A673 (cell line): ENCODE results near the gene ZNF746. TPM values are rescaled to one million over a fixed set of nuclear protein-coding genes. Genes with fewer than 3 reads are reported as not detected.

Experiments used
- BruUV-seq: library from RNA; stranded (reverse); fragments of 400-500 nt; replicated peaks from 2 replicates; lab custom pipeline; 2021; lab: Mats Ljungman, UMichigan
- CTCF ChIA-PET: fragments of 300-600 bp; sonication (Branson Sonifier 250); formaldehyde crosslinking; loops from one replicate; lab custom pipeline; 2022; ENCODE audit warnings: antibody characterized with exemption; lab: Charles Lee
- POLR2A ChIA-PET: fragments of 300-600 bp; sonication (Branson Sonifier 250); formaldehyde crosslinking; loops from one replicate; lab custom pipeline; 2022; ENCODE audit warnings: antibody characterized with exemption; ENCODE audit not compliant: low non-redundant PET; lab: Charles Lee
- DNase-seq: peaks from one replicate; pipeline ENCODE4 v3.0.0-alpha.2; 2015; ENCODE audit warnings: low spot score
- H3K27ac ChIP-seq: fragments of 200-600 bp; sonication (generic); 2 replicates; pipeline ENCODE4 v1.5.1; 2016; ENCODE audit warnings: mixed run types, low read depth, mild to moderate bottlenecking, mixed read lengths, antibody characterized with exemption, low read length; ENCODE audit not compliant: poor library complexity, severe bottlenecking
- H3K27me3 ChIP-seq: fragments of 200-600 bp; sonication (generic); replicated peaks from 2 replicates; pipeline ENCODE4 v1.6.1; 2017; ENCODE audit warnings: mixed run types, low read depth, mild to moderate bottlenecking, mixed read lengths, antibody characterized with exemption, low read length; ENCODE audit not compliant: insufficient read depth, poor library complexity
- H3K36me3 ChIP-seq: fragments of 200-600 bp; sonication (generic); 2 replicates; pipeline ENCODE4 v1.6.1; 2016; ENCODE audit warnings: mixed run types, mild to moderate bottlenecking, mixed read lengths, antibody characterized with exemption, low read length; ENCODE audit not compliant: insufficient read depth, poor library complexity, severe bottlenecking
- H3K4me1 ChIP-seq: fragments of 200-600 bp; sonication (generic); 2 replicates; pipeline ENCODE4 v1.6.1; 2017; ENCODE audit warnings: mixed run types, mild to moderate bottlenecking, mixed read lengths, antibody characterized with exemption, low read length; ENCODE audit not compliant: insufficient read depth, poor library complexity, severe bottlenecking
- H3K4me3 ChIP-seq: fragments of 200-600 bp; sonication (generic); 2 replicates; pipeline ENCODE4 v1.5.1; 2016; ENCODE audit warnings: low read depth, mixed run types, mild to moderate bottlenecking, mixed read lengths, low read length; ENCODE audit not compliant: poor library complexity, severe bottlenecking
- H3K9me3 ChIP-seq: fragments of 200-600 bp; sonication (generic); 2 replicates; pipeline ENCODE4 v1.6.1; 2016; ENCODE audit warnings: mixed run types, low read depth, mild to moderate bottlenecking, mixed read lengths, antibody characterized with exemption, low read length; ENCODE audit not compliant: poor library complexity, severe bottlenecking
- EZH2 ChIP-seq: fragments of 200-600 bp; sonication (generic); IDR thresholded peaks from 2 replicates; pipeline ENCODE4 v1.6.1; 2017; ENCODE audit warnings: borderline replicate concordance, low read depth, mild to moderate bottlenecking, mixed read lengths, antibody characterized with exemption, low read length; ENCODE audit not compliant: poor library complexity, severe bottlenecking
- intact Hi-C: fragments of 100-400 bp; cut with micrococcal nuclease; formaldehyde crosslinking; loops from one replicate; pipeline ENCODE4 v1.10.0; 2022; ENCODE audit not compliant: unreplicated experiment
- total RNA-seq: library from RNA; stranded (reverse); gene quantifications from 2 replicates; pipeline ENCODE4 v1.2.3, GENCODE V29; 2021
- TF ChIP-seq, protein P1 (sequence below): fragments of 300-800, 200-600 bp; sonication (generic); conservative IDR thresholded peaks from 2 replicates; pipeline ENCODE4 v1.5.1; 2017; ENCODE audit warnings: low read depth, mild to moderate bottlenecking, antibody characterized with exemption, low read length, moderate library complexity, mixed read lengths

Gene ZNF746
- total RNA-seq, 1 experiment from 2014 or later = 22.5 TPM

DNA sequence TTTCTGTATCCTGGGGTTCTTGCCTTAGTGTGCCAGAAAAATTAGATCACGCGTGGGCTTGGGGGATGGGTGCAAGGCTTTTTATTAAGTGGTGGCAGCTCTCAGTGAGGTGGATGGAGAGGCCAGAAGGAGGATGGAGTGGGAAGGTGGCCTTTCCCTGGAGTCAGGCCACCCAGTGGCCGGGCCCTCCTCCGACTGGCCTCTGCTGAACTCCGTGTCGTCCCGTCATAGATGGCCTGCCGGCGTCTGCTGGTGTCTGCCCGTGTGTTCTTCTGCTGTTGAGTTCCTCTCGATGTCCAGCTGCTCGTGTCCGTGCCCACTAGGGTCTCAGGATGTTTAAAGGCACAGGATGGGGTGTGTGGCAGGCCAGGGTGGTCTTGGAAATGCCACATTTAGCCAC, 4.0 kb upstream of the ZNF746 start:
- no peaks in the 10 kb centered on the region for H3K36me3 ChIP-seq
- H3K27me3 ChIP-seq = peaks cover 24% of the 10 kb centered on the region
- no peak overlapping the region for H3K4me3 ChIP-seq
- intact Hi-C loops = no loop called here
- DNase-seq = no peak
- no peak overlapping the region for H3K27ac ChIP-seq
- TF ChIP-seq, protein P1, sequence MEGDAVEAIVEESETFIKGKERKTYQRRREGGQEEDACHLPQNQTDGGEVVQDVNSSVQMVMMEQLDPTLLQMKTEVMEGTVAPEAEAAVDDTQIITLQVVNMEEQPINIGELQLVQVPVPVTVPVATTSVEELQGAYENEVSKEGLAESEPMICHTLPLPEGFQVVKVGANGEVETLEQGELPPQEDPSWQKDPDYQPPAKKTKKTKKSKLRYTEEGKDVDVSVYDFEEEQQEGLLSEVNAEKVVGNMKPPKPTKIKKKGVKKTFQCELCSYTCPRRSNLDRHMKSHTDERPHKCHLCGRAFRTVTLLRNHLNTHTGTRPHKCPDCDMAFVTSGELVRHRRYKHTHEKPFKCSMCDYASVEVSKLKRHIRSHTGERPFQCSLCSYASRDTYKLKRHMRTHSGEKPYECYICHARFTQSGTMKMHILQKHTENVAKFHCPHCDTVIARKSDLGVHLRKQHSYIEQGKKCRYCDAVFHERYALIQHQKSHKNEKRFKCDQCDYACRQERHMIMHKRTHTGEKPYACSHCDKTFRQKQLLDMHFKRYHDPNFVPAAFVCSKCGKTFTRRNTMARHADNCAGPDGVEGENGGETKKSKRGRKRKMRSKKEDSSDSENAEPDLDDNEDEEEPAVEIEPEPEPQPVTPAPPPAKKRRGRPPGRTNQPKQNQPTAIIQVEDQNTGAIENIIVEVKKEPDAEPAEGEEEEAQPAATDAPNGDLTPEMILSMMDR = no peak
- no peak for TF ChIP-seq EZH2
- CTCF ChIA-PET = no interaction called here
- no peaks in the 10 kb centered on the region for H3K4me1 ChIP-seq
- no TSS peak for BruUV-seq
- H3K9me3 ChIP-seq = peaks cover 11% of the 10 kb centered on the region
- POLR2A ChIA-PET = no interaction called here

GRCh38 chr7:149500910-149501309, 3.3 kb upstream of the ZNF746 start:
- POLR2A ChIA-PET = no interaction called here

GRCh38 chr7:149500201-149500600, 2.6 kb upstream of the ZNF746 start:
- Histone ChIP-seq H3K27me3 (peaks cover 24% of the 10 kb centered on the region), H3K4me1 (peaks cover 10% of the 10 kb centered on the region), H3K36me3 (no peaks in the 10 kb centered on the region), H3K9me3 (peaks cover 6% of the 10 kb centered on the region), H3K4me3 (no peak overlapping the region), H3K27ac (no peak overlapping the region)
- ChIA-PET POLR2A (no interaction called here), CTCF (no interaction called here)
- no TSS peak for BruUV-seq
- no peak for TF ChIP-seq EZH2
- TF ChIP-seq, protein P1 = no peak
- DNase-seq = no peak
- intact Hi-C loops = no loop called here

More at GRCh38 chr7:149500910-149501309, 3.3 kb upstream of the ZNF746 start:
- H3K36me3 ChIP-seq = no peaks in the 10 kb centered on the region
- H3K4me3 ChIP-seq = no peak overlapping the region
- BruUV-seq = no TSS peak
- TF ChIP-seq, protein P1 = no peak
- TF ChIP-seq EZH2 = no peak
- DNase-seq = no peak
- no peak overlapping the region for H3K27ac ChIP-seq
- intact Hi-C loops = no loop called here
- H3K4me1 ChIP-seq = peaks cover 3% of the 10 kb centered on the region
- CTCF ChIA-PET = no interaction called here
- peaks cover 11% of the 10 kb centered on the region for H3K9me3 ChIP-seq
- peaks cover 24% of the 10 kb centered on the region for H3K27me3 ChIP-seq
